LNCAP (cell line): Measurements from ENCODE around the gene FOXC1.

ENCODE experiments used
- CTCF ChIP-seq: fragments of 450-650 bp; IDR thresholded peaks from 2 replicates; pipeline ENCODE4 v1.5.1; 2017; ENCODE audit warnings: mild to moderate bottlenecking

FOXC1 gene

DNA sequence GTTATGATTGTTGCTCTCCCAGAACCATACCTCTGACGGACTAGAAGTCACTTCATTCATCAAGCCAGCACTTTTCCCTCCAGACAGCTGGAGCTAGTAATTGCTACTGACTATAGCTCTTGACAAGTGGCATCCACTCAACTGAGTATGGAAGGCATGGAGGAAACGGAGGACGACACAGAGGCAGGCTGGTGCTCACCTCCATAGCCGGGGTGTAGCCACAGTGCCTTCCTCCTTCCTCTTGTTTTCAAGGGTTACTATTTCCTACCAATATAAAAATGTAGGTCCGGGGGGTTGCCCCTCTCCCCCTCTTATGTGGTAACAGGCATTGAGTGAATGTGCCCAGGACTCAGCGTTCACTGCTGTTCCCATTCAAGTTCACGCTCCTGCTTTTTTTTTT is 23.5 kb upstream of the FOXC1 start:
- no peak for TF ChIP-seq CTCF

- TF ChIP-seq CTCF, result no peak
These were observed 22.8 kb upstream of the FOXC1 start for GRCh38 chr6:1586861-1587450.

- no peak for TF ChIP-seq CTCF
These were observed 22.2 kb upstream of the FOXC1 start for GRCh38 chr6:1587546-1587945.

DNA sequence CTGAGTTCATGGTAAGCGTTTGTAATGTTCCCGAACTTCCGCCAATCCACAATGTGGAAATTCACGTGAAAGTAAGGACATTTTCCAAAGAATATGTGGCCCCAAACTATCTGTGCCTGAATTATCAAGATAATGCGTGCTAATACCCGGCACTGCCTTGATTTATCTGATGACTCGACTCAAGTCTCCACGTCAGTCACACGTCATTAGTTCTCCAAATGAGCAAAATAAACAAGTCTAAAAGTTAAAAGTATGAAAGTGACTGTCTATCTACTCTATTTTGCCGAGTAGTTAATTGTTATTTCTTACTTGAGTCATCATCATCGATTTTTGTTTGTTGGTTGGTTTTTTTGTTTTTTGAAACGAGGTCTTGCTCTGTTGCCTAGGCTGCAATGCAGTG is 21.7 kb upstream of the FOXC1 start:
- no peak for TF ChIP-seq CTCF

DNA sequence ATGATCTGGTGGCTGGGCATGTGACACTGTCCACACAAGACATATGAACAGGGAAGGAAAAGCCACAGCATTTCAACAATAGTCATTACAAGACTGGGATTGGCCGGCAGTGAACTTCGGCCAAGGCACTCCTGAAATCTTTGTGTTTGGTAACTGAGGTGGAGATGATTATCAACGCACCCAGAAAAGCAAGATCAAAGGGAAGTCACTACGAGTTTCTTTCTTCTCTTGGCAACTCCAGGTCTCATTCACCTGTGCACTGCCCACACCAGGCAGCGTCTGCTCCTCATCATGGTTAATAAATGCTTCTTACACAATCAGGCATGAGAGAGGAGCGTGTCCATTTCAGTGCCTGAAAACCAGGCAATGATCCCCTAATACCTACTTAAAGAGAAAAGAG is 20.5 kb upstream of the FOXC1 start:
- TF ChIP-seq CTCF, result no peak

- no peak for TF ChIP-seq CTCF
These were observed 19.1 kb upstream of the FOXC1 start for GRCh38 chr6:1590580-1590979.

GRCh38 chr6:1591243-1591642 is 18.5 kb upstream of the FOXC1 start:
- TF ChIP-seq CTCF, result no peak

- no peak for TF ChIP-seq CTCF
These were observed 17.8 kb upstream of the FOXC1 start for GRCh38 chr6:1591926-1592325.
